ENCODE data around the gene PADI4.

PADI4 gene

GRCh38 chr1:17350928-17351446 is 43.0 kb downstream of the PADI4 start:
- no peak for DNase-seq

GRCh38 chr1:17351598-17352324 is 43.8 kb downstream of the PADI4 start:
- DNase-seq: no peak

- DNase-seq: no peak
Observed at GRCh38 chr1:17352419-17352909, 44.5 kb downstream of the PADI4 start.

- DNase-seq: no peak
Observed at GRCh38 chr1:17355898-17356297, 47.9 kb downstream of the PADI4 start.

- no peak for DNase-seq
Observed at GRCh38 chr1:17356387-17357026, 48.5 kb downstream of the PADI4 start.

- DNase-seq: no peak
Observed at GRCh38 chr1:17358557-17358956, 50.6 kb downstream of the PADI4 start.

- DNase-seq: no peak
Observed at GRCh38 chr1:17359031-17359430, 51.0 kb downstream of the PADI4 start.

GRCh38 chr1:17359808-17360207 is 51.8 kb downstream of the PADI4 start:
- no peak for DNase-seq

- no peak for DNase-seq
Observed at GRCh38 chr1:17360272-17360956, 52.4 kb downstream of the PADI4 start.

GRCh38 chr1:17361687-17362086 is 53.7 kb downstream of the PADI4 start:
- DNase-seq: no peak

- DNase-seq: no peak
Observed at GRCh38 chr1:17363351-17363750, 55.4 kb downstream of the PADI4 start.

- no peak for DNase-seq
Observed at GRCh38 chr1:17363771-17364170, 55.8 kb downstream of the PADI4 start.

GRCh38 chr1:17365293-17365692 is 57.3 kb downstream of the PADI4 start:
- DNase-seq: no peak

GRCh38 chr1:17369466-17369865 is 61.5 kb downstream of the PADI4 start:
- DNase-seq: no peak

GRCh38 chr1:17370618-17371017 is 62.6 kb downstream of the PADI4 start:
- no peak for DNase-seq

GRCh38 chr1:17371896-17372295 is 63.9 kb downstream of the PADI4 start, which contains the start of gene PADI6:
Gene PADI6, plus strand, starts transcription at chr1:17372196. Its CDS starts 50 bp downstream, at chr1:17372246.
- no peak for DNase-seq

GRCh38 chr1:17372955-17373354 is 65.0 kb downstream of the PADI4 start:
- no peak for DNase-seq

GRCh38 chr1:17375651-17376050 is 67.7 kb downstream of the PADI4 start:
- no peak for DNase-seq

GRCh38 chr1:17377325-17377953 is 69.4 kb downstream of the PADI4 start:
- DNase-seq: no peak

GRCh38 chr1:17381161-17381560 is 73.2 kb downstream of the PADI4 start:
- DNase-seq: no peak

- no peak for DNase-seq
Observed at GRCh38 chr1:17392199-17392740, 84.3 kb downstream of the PADI4 start.

GRCh38 chr1:17393230-17393629 is 85.2 kb downstream of the PADI4 start:
- DNase-seq: no peak

All from activated CD4-positive, alpha-beta T cell treated with anti-CD3 and anti-CD28 coated beads, Interleukin-2, amount 50 U/mL, for 1 hour (primary cell).